ENCODE data around the gene TRIM44. TPM values are rescaled to one million over a fixed set of nuclear protein-coding genes. Genes with fewer than 3 reads are reported as not detected.

Gene TRIM44
- total and polyA plus RNA-seq, 4 donors = 3.7 to 15.1 (median 10.4) TPM

DNA sequence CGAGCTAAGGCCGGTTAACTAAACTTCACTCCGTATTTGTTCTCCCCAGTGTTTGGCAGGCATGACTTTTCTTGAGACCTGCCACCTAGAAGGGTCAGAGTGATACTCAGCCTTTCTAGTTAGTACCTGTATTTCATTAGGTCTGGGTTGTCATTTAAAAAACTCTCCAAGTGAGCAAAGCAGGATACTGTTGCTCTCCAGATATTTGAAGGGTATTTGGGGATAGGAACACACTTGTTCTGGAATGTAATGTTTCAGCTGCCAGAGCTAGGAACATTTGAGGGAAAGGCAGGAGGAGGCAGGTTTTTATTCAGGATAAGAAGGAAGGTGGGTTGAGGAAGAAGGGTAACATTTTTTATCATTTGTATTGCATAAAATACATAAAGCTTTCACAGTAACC is 140.1 kb downstream of the TRIM44 start:
- Histone ChIP-seq H3K4me1 (ENCODE audit: control insufficient read depth in 4 of 4, insufficient read depth in 4 of 4, low read length in 3 of 4) (peaks cover 0 to 15% (median 0%) of the 10 kb centered on the region in 4 donors), H3K9me3 (ENCODE audit: control insufficient read depth in 4 of 4, low read length in 3 of 4) (no peaks in the 10 kb centered on the region), H3K27ac (ENCODE audit: low read depth in 1 of 2, low read length in 2 of 2) (no peak overlapping the region), H3K36me3 (ENCODE audit: control insufficient read depth in 4 of 4, insufficient read depth in 3 of 4, low read depth in 1 of 4, low read length in 3 of 4) (peaks cover 0 to 2% (median 0%) of the 10 kb centered on the region in 4 donors), H3K4me3 (ENCODE audit: low read depth in 1 of 3, low read length in 3 of 3) (no peak overlapping the region), H3K9ac (ENCODE audit: low read depth in 1 of 2, low read length in 2 of 2) (no peak overlapping the region), H3K27me3 (ENCODE audit: control insufficient read depth in 4 of 4, insufficient read depth in 4 of 4, low read length in 3 of 4) (no peaks in the 10 kb centered on the region)
- WGBS = 92% methylated on average over 3 of the region's 3 CpGs
- no peak for DNase-seq (ENCODE audit: low spot score)
- TF ChIP-seq GABPA (IDR thresholded peaks at IDR 0.05 in 1 of 2, conservative IDR thresholded peaks at IDR 0.05 in 1 of 2) = no peak
- TF ChIP-seq, protein P1, sequence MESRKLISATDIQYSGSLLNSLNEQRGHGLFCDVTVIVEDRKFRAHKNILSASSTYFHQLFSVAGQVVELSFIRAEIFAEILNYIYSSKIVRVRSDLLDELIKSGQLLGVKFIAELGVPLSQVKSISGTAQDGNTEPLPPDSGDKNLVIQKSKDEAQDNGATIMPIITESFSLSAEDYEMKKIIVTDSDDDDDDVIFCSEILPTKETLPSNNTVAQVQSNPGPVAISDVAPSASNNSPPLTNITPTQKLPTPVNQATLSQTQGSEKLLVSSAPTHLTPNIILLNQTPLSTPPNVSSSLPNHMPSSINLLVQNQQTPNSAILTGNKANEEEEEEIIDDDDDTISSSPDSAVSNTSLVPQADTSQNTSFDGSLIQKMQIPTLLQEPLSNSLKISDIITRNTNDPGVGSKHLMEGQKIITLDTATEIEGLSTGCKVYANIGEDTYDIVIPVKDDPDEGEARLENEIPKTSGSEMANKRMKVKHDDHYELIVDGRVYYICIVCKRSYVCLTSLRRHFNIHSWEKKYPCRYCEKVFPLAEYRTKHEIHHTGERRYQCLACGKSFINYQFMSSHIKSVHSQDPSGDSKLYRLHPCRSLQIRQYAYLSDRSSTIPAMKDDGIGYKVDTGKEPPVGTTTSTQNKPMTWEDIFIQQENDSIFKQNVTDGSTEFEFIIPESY (IDR thresholded peaks at IDR 0.05) = no peak
- no peak for TF ChIP-seq HNF4A (conservative IDR thresholded peaks at IDR 0.05)

DNA sequence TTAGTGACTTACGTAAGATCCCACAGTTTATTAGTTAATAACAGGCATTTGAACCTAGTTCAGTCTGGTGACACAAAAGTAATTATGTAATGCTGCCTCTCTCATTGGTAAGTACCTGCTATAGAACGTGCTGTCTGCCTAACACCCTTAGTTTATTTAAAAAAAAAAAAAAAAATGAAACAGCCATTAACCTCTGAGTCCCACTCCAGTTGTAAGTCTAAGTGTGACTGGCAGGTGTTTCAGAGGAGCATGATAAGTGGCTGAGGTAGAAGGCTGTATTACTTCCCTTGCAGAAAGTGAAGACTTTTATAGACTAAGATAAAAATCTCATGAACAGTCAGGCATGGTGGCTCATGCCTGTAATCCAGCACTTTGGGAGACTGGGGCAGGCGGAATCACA is 140.5 kb downstream of the TRIM44 start:
- TF ChIP-seq, protein P2, sequence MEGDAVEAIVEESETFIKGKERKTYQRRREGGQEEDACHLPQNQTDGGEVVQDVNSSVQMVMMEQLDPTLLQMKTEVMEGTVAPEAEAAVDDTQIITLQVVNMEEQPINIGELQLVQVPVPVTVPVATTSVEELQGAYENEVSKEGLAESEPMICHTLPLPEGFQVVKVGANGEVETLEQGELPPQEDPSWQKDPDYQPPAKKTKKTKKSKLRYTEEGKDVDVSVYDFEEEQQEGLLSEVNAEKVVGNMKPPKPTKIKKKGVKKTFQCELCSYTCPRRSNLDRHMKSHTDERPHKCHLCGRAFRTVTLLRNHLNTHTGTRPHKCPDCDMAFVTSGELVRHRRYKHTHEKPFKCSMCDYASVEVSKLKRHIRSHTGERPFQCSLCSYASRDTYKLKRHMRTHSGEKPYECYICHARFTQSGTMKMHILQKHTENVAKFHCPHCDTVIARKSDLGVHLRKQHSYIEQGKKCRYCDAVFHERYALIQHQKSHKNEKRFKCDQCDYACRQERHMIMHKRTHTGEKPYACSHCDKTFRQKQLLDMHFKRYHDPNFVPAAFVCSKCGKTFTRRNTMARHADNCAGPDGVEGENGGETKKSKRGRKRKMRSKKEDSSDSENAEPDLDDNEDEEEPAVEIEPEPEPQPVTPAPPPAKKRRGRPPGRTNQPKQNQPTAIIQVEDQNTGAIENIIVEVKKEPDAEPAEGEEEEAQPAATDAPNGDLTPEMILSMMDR (IDR thresholded peaks at IDR 0.05; ENCODE audit: low read depth, low read length, missing input control) = no peak
- TF ChIP-seq, protein P3, sequence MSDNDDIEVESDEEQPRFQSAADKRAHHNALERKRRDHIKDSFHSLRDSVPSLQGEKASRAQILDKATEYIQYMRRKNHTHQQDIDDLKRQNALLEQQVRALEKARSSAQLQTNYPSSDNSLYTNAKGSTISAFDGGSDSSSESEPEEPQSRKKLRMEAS (IDR thresholded peaks at IDR 0.05) = no peak
- no peak for TF ChIP-seq SP1 (IDR thresholded peaks at IDR 0.05)
- no peak for TF ChIP-seq JUND (IDR thresholded peaks at IDR 0.05)
- TF ChIP-seq TAF1 (conservative IDR thresholded peaks at IDR 0.05) = no peak
- TF ChIP-seq RAD21 (IDR thresholded peaks at IDR 0.05) = no peak
- no peak for TF ChIP-seq GABPA (IDR thresholded peaks at IDR 0.05 in 1 of 2, conservative IDR thresholded peaks at IDR 0.05 in 1 of 2)
- TF ChIP-seq FOXA2 (IDR thresholded peaks at IDR 0.05) = no peak
- TF ChIP-seq, protein P4, sequence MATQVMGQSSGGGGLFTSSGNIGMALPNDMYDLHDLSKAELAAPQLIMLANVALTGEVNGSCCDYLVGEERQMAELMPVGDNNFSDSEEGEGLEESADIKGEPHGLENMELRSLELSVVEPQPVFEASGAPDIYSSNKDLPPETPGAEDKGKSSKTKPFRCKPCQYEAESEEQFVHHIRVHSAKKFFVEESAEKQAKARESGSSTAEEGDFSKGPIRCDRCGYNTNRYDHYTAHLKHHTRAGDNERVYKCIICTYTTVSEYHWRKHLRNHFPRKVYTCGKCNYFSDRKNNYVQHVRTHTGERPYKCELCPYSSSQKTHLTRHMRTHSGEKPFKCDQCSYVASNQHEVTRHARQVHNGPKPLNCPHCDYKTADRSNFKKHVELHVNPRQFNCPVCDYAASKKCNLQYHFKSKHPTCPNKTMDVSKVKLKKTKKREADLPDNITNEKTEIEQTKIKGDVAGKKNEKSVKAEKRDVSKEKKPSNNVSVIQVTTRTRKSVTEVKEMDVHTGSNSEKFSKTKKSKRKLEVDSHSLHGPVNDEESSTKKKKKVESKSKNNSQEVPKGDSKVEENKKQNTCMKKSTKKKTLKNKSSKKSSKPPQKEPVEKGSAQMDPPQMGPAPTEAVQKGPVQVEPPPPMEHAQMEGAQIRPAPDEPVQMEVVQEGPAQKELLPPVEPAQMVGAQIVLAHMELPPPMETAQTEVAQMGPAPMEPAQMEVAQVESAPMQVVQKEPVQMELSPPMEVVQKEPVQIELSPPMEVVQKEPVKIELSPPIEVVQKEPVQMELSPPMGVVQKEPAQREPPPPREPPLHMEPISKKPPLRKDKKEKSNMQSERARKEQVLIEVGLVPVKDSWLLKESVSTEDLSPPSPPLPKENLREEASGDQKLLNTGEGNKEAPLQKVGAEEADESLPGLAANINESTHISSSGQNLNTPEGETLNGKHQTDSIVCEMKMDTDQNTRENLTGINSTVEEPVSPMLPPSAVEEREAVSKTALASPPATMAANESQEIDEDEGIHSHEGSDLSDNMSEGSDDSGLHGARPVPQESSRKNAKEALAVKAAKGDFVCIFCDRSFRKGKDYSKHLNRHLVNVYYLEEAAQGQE (IDR thresholded peaks at IDR 0.05) = no peak
- TF ChIP-seq HNF4G (IDR thresholded peaks at IDR 0.05) = no peak
- TF ChIP-seq, protein P5, sequence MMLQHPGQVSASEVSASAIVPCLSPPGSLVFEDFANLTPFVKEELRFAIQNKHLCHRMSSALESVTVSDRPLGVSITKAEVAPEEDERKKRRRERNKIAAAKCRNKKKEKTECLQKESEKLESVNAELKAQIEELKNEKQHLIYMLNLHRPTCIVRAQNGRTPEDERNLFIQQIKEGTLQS (IDR thresholded peaks at IDR 0.05) = no peak
- no peak for TF ChIP-seq RXRA (IDR thresholded peaks at IDR 0.05)
- no peak for TF ChIP-seq EGR1 (IDR thresholded peaks at IDR 0.05; ENCODE audit: low read depth in 2 of 2)
- TF ChIP-seq HNF4A (conservative IDR thresholded peaks at IDR 0.05) = no peak
- TF ChIP-seq YY1 (IDR thresholded peaks at IDR 0.05) = no peak
- 56% methylated on average over 3 of the region's 3 CpGs for WGBS
- H3K9me3 ChIP-seq (ENCODE audit: control insufficient read depth in 4 of 4, low read length in 3 of 4) = no peaks in the 10 kb centered on the region
- H3K9ac ChIP-seq (ENCODE audit: low read depth in 1 of 2, low read length in 2 of 2) = no peak overlapping the region
- no peak overlapping the region for H3K4me3 ChIP-seq (ENCODE audit: low read depth in 1 of 3, low read length in 3 of 3)
- no peak overlapping the region for H3K27ac ChIP-seq (ENCODE audit: low read depth in 1 of 2, low read length in 2 of 2)
- H3K27me3 ChIP-seq (ENCODE audit: control insufficient read depth in 4 of 4, insufficient read depth in 4 of 4, low read length in 3 of 4) = no peaks in the 10 kb centered on the region
- H3K4me1 ChIP-seq (ENCODE audit: control insufficient read depth in 4 of 4, insufficient read depth in 4 of 4, low read length in 3 of 4) = peaks cover 0 to 14% (median 0%) of the 10 kb centered on the region in 4 donors
- H3K36me3 ChIP-seq (ENCODE audit: control insufficient read depth in 4 of 4, insufficient read depth in 3 of 4, low read depth in 1 of 4, low read length in 3 of 4) = peaks cover 0 to 2% (median 0%) of the 10 kb centered on the region in 4 donors
- no peak for DNase-seq (ENCODE audit: low spot score)
